Neural progenitor cell (in vitro differentiated cells): ENCODE data around the gene PRODH2.

Experiments
- EZH2 ChIP-seq: fragments of 200-600 bp; sonication (generic); IDR thresholded peaks from 2 replicates; pipeline ENCODE4 v1.6.1; 2017; ENCODE audit warnings: antibody characterized with exemption, mild to moderate bottlenecking, moderate library complexity
- EZH2phosphoT487 ChIP-seq: fragments of 200-600 bp; sonication (generic); IDR thresholded peaks from 2 replicates; pipeline ENCODE4 v1.6.1; 2017; ENCODE audit warnings: antibody characterized with exemption
- TF ChIP-seq, protein P1 (sequence below): fragments of 200-600 bp; sonication (generic); IDR thresholded peaks from 2 replicates; pipeline ENCODE4 v1.5.1; 2017; ENCODE audit warnings: antibody characterized with exemption, mild to moderate bottlenecking

DNA sequence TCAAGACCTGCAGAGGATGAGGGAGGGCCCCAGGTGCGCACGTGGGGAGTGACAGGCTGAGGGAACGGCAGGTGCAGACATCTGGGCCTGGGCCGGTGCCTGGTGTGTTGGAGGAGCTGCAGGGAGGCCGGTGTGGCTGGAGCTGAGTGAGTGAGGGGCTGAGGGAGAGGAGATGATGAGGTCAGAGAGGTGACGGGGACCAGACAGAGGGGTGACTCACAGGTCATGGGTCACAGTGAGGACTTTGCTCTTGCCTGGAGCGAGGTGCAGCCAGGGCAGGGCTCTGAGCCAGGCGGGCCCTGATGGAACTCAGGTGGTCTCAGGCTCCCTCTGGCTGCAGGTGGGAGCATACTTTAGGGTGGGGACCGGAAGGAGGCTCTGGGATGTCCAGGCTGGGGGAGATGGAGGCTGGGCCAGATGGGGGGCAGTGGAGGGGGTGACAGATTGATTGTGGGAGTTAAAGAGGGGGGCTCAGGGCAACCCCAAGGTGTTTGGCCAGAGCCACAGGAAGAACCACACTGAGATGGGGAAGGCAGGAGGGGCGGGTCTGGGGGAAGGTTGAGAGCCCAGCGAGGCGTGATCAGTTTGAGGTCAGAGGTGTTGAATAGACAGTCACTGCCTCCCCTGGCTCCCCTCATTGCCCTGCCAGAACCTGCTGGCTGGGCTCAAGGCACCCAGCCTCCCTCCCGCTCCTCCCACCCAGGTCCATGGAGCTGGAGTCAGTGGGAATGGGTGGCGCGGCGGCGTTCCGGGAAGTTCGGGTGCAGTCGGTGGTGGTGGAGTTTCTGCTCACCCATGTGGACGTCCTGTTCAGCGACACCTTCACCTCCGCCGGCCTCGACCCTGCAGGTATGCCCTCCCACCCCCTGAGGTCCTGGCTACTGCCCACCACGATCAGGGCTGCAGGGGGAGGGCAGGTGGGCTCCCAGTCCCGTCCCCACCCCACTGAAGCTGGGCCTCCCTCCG, 28.9 kb downstream of the PRODH2 start:
- TF ChIP-seq, protein P1, sequence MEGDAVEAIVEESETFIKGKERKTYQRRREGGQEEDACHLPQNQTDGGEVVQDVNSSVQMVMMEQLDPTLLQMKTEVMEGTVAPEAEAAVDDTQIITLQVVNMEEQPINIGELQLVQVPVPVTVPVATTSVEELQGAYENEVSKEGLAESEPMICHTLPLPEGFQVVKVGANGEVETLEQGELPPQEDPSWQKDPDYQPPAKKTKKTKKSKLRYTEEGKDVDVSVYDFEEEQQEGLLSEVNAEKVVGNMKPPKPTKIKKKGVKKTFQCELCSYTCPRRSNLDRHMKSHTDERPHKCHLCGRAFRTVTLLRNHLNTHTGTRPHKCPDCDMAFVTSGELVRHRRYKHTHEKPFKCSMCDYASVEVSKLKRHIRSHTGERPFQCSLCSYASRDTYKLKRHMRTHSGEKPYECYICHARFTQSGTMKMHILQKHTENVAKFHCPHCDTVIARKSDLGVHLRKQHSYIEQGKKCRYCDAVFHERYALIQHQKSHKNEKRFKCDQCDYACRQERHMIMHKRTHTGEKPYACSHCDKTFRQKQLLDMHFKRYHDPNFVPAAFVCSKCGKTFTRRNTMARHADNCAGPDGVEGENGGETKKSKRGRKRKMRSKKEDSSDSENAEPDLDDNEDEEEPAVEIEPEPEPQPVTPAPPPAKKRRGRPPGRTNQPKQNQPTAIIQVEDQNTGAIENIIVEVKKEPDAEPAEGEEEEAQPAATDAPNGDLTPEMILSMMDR: peak; percentile 27
- TF ChIP-seq EZH2: no peak
- no peak for TF ChIP-seq EZH2phosphoT487
